DND-41 (cell line): ENCODE results near the gene LCE3B.

ENCODE experiments used
- EZH2 ChIP-seq: IDR thresholded peaks from 3 replicates; pipeline ENCODE4 v1.6.1; 2012; ENCODE audit warnings: borderline replicate concordance, low read depth, mild to moderate bottlenecking, moderate library complexity, low read length, inconsistent platforms; ENCODE audit not compliant: severe bottlenecking
- TF ChIP-seq, protein P1 (sequence below): IDR thresholded peaks from 2 replicates; pipeline ENCODE4 v1.5.1; 2012; ENCODE audit warnings: borderline replicate concordance, low read length, moderate library complexity, mild to moderate bottlenecking; ENCODE audit not compliant: poor library complexity, severe bottlenecking; ENCODE audit errors: extremely low read depth

DNA sequence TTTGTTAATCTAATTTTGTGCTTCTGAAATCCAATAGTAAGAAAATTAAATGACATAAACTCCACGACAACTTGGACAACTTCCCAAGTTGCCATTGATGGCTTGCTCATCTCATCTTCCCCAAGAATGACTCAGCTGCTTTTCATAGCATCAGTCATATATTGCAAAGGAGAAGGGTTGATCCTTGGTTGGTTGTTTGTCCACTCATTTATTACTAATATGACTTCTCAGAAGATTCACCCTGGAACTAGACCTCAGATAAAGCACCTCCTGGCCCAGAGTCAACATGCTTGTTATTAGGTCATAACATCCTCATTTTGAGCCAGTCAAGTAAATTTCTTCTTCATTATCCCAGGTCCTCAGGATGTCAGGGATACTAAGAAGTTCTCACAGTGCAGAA is 31.0 kb upstream of the LCE3B start:
- TF ChIP-seq, protein P1, sequence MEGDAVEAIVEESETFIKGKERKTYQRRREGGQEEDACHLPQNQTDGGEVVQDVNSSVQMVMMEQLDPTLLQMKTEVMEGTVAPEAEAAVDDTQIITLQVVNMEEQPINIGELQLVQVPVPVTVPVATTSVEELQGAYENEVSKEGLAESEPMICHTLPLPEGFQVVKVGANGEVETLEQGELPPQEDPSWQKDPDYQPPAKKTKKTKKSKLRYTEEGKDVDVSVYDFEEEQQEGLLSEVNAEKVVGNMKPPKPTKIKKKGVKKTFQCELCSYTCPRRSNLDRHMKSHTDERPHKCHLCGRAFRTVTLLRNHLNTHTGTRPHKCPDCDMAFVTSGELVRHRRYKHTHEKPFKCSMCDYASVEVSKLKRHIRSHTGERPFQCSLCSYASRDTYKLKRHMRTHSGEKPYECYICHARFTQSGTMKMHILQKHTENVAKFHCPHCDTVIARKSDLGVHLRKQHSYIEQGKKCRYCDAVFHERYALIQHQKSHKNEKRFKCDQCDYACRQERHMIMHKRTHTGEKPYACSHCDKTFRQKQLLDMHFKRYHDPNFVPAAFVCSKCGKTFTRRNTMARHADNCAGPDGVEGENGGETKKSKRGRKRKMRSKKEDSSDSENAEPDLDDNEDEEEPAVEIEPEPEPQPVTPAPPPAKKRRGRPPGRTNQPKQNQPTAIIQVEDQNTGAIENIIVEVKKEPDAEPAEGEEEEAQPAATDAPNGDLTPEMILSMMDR, result no peak
- TF ChIP-seq EZH2, result no peak
